CD4-positive, alpha-beta T cell treated with Interleukin-17A for 1 hour (primary cell): Measurements from ENCODE around the gene CASP3.
"Not testable (repeated sequence)": the region's sequence is repeated elsewhere in the genome, so short reads cannot be mapped to it uniquely, and the experiment has no call there.

Experiments
- DNase-seq: peaks from one replicate; pipeline ENCODE4 v3.0.0-alpha.2; 2020

Gene CASP3

DNA sequence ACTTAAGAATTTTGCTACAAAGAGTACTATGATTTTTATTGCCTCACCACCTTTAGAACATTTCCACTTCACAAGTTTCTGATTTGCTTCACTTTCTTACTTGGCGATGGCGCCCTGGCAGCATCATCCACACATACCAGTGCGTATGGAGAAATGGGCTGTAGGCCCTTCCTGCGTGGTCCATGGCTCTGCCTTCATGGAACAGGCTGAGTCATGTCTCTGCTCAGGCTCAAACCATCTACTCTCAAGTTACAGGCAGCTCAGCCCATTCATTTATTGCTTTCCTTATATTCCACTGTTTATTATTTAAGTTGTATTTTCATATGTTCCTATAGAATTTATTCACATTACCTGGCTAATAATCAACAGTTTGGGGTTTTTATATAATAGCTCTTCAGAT is 21.1 kb downstream of the CASP3 start:
- DNase-seq: no peak

DNA sequence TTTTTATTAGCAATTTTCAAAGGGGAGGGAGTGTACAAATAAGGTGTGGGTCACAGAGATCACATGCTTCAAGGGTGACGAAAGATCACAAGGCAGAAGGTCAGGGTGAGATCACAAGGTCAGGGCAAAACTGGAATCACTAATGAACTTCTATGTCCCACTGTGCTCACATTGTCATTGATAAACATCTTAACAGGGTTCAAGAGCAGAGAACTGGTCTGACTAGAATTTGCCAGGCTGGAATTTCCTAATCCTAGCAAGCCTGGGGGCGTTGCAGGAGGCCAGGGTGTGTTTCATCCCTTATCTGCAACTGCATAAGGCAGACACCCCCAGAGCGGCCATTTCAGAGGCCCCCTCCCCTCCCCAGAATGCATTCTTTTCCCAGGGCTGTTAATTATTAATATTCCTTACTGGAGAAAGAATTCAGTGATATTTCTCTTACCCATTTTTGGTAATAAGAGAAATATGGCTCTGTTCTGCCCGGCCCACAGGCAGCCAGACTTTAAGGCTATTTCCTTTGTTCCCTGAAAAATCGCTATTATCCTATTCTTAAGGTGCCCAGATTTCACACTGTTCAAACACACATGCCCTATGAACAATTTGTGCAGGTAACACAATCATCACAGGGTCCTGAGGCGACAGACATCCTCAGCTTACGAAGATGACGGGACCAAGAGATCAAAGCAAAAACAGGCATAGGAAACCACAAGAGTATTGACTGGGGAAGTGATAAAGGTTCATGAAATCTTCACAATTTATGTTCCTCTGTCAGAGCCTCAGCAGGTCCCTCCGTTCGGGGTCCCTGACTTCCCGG is 23.3 kb downstream of the CASP3 start:
- peak; percentile 19 for DNase-seq

DNA sequence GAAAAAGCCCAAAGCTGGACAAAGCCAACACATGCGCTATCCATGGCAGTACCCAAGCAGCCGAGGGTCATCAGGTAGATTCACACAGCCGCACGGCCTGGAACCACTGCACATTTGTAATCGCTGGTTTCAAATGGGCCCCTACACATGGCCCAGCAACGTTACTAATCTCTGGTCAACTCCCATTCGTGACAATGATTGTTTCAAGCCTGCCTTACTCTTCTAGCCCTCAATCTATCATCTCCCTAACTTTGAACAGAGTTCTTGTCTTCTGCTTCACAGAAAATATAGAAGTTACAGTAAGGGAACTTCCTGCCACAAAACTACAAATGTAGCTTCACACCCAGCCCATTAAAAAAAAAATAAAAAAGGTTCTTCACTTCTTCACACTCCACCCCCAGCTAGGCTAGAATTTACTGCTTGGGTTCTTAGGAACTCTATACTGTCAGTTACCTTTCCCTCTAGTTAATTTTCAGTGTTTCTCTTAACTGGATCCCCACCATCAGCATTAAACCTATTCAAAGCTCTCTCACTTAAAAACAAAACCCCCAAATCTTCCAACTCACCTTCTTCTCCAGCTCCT is 24.2 kb downstream of the CASP3 start:
- no peak for DNase-seq

DNA sequence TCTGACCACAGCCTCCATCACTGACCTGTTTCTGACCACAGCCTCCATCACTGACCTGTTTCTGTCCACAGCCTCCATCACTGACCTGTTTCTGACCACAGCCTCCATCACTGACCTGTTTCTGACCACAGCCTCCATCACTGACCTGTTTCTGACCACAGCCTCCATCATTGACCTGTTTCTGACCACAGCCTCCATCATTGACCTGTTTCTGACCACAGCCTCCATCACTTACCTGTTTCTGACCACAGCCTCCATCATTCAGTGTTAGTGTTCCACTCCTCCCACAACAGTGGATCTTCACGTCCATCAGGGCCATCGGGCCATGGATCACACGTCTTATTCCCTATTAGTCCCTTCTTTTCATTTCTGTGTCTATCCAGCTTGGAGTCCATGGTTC is 24.7 kb downstream of the CASP3 start:
- DNase-seq: not testable (repeated sequence)

DNA sequence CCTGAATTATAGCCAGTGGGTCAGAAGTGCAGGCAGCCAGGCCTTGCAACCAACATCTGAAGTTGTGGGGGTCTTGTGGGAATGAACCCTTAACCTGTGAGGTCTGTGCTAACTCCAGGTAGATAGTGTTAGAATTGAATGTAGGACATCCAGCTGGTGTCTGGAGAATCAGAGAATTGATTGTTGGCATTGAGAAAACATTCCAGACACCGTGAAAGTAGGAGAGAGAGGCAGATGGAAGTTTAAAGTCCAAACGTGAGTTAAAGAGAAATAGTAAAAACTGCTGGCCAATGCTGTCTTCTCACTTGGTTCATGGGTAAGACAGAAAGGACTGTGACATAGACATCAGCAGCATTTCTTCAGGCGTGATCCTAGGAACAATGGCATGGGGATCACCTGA is 27.7 kb downstream of the CASP3 start:
- no peak for DNase-seq

DNA sequence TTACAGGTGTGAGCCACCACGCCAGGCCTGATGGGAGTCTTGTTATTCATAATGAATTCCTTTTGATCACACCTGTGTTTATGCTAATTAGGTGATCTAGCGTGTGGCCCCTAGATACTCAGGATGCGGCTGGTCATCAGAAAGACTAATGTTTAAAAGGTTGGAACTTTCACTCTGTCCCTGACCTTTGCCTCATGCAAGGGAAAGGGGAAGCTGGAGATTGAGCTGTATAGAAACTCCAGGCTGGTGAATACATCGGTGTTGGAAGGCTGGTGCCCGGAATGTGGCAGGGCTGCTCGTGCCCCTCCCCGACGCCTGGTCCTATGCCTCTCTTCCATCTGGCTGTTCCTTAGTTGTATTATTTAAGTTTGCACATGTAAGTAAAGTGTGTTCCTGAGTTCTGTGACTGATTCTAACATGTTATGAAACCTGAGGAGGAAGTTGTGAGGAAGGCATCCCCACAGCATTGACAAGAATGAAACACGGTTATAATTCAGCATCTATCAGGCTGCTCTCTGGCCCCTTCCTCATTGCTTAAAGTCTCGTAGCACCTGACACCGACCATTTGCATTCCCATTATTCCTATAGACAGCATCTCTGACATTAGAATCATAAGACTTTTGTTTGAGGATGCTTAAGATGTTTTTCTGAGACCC is 28.9 kb downstream of the CASP3 start:
- no peak for DNase-seq

DNA sequence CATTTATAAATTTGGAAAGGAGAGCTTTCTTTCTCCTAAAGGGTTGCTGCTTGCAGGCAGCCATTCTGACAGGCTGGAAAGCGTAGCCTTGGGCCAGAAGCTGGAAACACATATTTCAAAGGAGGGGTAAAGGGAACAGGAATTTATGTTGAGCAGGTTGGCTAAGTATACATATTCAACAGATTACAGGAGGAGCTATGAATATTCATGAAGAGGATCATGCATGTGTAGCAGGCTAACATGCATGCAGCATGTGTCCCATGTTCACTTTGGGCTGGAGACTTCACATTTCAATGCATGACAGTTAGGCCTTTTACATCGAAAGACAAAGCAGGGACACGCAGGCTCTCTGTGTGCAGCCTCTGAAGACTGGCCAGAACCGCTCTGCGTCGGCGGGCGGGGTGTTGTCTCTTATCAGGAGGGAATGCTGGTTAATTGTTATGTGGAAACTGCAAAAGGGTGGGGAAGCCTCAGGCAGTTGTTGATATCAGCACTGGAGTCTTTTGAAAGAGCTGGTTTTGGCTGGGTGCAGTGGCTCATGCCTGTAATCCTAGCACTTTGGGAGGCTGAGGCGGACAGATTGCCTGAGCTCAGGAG is 31.5 kb downstream of the CASP3 start:
- DNase-seq: no peak

DNA sequence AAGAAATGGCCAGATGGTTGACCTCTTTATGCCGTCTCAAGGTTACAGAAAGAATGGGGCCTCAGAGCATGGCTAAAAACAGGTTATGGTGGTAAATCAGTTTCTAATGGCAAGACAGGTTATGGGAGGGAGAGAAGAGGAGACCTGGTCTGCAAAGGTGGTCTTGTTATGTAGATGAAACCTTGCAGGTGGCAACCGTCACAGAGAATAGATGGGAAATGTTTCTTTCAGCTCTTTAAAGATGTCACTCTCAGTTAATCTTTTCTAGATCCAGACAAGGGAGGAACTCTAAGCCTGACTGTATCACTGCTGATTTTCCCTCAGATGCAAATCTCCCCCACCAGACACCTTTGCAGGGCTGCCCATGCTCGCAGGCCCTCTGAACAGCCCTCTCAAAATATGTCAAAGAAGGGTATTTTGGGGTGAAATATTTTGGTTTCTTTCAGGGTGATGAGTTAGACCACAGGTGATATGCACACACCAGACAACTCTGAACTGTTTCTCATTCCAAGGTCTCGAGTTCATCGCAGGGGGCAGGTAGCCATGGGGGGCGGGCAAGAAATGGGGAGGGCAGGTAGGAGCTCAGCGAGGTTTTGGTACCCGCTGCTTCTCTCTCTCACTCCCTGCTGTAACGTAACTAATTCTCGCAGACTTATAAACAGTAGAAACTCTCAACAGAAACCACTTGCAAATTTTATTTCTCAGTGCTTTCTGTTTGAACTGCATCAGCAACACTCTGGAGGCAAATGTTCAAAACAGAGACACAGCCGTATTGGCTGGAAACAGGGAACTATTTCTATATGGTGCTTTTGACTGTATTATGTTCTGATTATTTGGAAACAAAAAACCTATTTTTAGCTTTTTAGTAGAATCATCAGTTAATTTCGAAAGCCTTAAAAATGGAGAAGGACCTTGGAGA is 32.4 kb downstream of the CASP3 start:
- no peak for DNase-seq

DNA sequence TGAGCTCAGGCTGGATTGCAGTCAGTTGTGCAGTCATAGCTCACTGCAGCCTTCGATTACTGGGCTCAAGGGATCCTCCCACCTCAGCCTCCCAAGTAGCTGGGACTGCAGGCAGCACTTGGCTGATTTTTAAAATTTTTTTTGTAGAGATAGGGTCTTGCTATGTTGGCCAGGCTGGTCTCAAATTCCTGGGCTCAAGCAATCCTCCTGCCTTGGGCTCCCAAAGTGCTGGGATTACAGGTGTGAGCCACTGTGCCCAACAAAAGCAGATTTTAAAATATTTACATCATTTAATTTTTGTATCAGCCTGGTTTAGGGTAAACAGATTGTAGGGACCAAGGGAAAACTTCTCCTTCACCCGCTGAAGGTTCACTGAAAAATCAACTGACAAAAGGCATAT is 33.1 kb downstream of the CASP3 start:
- not testable (repeated sequence) for DNase-seq

DNA sequence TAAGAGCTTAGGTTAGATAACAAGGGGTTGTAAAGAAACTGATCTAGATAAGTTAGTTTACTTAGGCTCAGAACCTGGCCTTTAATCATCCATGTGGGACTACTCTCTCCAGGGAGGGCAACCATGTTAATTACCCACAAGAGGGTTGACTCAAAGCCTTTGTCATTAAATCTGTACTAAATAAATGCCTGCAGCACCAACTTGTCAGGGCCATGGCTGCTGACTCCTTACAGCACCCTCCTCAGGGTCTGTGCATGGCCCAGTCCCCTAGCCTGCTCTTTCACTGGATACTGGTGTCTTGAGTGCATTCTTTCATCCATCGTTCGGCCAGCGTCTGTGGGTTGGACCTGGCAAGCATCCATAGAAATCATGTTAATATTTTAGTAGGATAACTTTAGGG is 34.7 kb downstream of the CASP3 start:
- DNase-seq: no peak

DNA sequence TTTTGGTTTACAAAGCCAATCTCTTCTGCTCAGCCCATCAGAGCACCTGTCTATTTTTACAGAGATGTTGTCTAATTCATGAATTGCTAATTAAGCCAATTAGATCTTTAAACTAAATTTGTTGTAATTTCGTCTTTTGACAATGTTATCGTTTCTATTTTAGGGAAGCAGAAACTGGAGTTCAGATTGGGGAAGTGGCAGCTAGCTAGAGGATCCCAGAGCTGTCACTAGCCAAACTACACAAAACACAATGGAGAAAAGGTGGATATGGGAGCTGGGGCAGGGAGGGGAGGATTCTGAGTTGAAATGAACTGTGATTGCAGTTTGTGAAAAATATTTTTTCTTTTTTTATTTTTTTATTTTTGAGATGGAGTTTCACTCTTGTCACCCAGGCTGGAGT is 35.8 kb downstream of the CASP3 start:
- DNase-seq: no peak

DNA sequence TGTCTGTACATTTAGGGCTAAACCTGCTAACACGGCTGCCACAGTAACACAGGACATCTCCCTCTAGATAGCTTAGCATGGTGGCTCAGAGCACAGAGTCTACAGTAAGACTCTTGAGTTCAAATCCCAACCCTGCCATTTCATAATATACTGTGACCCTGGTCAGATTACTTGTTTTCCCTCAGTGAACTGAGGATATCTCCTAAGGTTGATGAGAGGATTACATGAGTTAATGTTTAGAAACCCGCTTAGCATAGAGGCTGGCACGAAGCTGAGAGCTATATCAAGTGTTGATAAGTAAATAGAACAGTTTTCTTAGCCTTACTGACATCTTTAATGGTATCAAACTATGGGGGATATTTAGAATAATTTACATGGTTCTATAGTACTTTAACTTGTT is 37.2 kb downstream of the CASP3 start:
- DNase-seq: no peak

DNA sequence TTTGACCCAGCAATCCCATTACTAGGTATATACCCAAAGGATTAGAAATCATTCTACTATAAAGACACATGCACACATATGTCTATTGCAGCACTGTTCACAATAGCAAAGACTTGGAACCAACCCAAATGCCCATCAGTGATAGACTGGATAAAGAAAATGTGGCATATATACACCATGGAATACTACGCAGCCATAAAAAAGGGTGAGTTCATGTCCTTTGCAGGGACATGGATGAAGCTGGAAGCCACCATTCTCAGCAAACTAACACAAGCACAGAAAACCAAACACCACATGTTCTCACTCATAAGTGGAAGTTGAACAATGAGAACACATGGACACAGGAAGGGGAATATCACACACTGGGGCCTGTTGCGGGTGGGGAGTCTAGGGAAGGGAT is 41.8 kb downstream of the CASP3 start:
- not testable (repeated sequence) for DNase-seq

DNA sequence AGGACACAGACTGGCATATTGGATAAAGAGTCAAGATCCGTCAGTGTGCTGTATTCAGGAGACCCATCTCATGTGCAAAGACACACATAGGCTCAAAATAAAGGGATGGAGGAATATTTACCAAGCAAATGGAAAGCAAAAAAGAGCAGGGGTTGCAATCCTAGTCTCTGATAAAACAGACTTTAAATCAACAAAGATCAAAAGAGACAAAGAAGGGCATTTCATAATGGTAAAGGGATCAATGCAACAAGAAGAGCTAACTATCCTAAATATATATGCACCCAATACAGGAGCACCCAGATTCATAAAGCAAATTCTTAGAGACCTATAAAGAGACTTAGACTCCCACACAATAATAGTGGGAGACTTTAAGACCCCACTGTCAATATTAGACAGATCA is 46.4 kb downstream of the CASP3 start:
- not testable (repeated sequence) for DNase-seq

DNA sequence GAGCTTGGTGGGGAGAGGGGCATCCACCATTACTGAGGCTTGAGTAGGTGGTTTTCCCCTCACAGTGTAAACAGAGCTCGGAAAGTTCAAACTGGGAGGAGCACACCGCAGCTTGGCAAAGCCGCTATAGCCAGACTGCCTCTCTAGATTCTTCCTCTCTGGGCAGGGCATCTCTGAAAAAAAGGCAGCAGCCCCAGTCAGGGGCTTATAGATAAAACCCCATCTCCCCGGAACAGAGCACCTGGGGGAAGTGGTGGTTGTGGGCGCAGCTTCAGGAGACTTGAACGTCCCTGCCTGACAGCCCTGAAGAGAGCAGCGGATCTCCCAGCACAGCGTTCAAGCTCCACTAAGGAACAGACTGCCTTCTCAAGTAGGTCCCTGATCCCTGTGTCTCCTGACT is 48.3 kb downstream of the CASP3 start:
- DNase-seq: not testable (repeated sequence)

DNA sequence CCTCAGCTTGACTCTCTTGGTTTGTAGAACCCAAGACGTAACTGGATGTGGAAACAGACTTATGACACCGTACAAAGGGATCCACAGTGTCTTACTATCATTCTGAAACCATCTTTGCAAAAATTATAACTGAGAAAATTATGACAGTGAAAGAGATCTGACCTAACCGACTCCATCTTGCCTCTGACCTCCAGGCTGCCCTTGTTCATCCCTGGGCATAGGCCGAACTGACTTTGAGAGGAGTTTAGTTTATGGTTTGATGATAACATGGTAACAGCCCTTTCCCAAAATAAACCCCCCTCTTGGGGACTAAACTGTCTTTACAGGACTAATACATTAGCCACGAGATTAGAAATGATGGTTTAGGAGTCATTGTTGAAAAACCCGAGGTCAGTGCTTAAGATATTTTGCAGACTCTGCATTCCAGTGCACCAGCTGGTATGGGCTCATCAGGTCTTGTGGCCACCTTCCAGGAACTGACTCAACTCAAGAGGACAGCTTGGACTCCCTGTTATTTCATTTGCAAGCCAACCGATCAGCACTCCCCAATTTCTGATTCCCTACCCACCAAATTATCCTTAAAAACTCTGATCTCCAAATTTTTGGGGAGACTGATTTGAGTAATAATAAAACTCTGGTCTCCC is 49.6 kb downstream of the CASP3 start:
- no peak for DNase-seq

DNA sequence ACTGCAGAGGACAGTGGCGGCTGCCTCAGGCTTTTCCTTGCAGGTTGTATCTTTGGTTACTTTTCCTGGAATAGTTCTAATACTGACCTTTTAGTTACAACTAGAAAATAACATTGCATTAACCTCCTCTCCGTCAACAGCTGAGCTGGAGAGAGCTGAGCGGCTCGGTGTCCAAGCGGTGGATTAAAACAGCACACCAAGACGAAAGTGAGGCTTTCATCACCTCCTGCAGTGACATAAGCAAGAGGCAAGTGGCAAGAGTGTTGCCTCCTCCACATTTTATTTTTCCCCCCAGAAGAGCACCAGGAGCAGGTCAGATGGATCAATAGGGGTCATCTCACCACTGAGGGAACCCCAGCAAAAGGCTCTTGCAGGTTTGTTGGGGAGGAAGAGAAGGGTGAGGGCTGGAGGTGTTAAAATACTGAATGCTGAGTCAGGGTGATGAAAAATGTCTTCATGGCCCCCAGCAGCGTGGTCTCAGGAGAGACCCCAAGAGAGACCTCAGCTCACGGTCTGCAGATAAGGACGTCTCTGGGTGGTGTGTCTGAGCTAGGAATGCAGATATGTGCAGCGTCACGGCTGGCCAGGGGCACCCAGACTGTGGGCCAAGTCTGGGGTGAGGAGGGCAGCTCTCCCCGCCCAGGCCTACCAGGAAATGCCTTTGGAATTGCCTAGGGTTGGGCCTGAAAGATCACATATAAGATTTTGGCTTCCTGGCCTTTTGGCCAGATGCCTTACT is 50.3 kb downstream of the CASP3 start:
- DNase-seq: no peak

DNA sequence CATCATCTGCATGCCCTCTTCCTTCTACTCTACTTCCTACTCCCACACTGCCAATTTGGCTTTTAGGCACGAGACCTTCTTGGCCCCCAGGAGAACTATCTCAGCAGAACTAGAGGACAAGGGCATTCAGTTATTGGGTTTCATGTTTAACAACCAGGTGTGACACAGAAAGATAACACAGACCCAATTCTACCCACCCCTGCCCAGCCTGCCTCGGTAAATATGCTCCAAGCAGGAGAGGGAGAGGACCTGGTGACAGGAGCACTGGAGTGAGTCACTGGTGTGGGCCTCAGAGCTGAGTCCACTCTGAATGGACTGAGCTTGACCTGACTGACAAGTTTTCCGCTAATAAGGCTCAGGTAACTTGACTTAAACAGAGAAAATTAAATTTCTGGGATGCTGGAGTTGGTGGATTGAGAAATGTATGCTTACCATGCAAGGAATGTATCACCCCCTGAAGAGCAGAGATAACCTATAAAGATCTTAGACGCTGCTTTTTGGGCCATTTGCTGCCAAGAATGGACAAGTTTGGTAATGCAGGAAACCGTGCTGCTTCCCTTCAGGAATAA is 52.5 kb downstream of the CASP3 start:
- no peak for DNase-seq

DNA sequence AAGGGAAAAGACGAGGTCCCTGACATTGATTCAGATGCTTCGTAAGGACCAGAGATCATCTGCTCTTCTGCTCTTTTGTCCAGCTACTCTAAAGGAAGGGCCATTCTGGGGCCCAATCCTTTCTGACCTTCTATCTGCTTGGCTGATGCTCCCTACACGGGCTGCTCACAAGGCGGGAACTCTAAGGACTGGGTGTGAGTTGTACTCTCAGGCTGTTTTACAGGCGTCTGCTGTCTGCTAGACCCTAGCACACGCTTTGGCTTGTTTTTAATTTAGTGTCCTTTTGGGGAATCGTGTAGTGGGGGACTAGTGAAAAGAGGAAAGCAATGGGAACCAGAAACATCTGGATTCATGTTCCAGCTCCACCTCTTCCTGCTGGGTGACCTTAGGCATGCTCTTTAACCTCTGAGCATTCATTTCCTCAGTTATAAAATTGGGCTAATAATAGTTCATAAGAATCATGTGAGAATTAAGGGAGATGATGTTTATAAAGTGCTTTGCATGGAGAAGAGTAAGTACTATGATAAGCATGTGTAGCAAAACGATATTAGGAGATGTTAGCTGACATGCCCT is 53.1 kb downstream of the CASP3 start:
- no peak for DNase-seq

DNA sequence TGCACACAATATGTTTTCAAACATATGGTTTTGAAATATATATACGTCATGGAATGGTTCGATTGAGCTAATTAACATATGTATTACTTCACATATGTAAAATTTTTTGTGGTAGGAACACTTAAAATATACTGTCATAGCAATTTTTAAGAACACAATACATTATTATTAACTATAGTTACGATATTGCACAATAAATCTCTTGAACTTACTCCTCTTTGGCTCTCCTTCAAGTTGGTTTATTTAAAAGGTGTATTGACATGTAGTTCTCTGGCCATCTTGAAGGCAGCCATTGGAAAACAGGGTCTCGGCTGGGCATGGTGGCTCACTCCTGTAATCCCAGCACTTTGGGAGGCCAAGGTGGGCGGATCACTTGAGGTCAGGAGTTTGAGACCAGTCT is 53.8 kb downstream of the CASP3 start:
- no peak for DNase-seq

DNA sequence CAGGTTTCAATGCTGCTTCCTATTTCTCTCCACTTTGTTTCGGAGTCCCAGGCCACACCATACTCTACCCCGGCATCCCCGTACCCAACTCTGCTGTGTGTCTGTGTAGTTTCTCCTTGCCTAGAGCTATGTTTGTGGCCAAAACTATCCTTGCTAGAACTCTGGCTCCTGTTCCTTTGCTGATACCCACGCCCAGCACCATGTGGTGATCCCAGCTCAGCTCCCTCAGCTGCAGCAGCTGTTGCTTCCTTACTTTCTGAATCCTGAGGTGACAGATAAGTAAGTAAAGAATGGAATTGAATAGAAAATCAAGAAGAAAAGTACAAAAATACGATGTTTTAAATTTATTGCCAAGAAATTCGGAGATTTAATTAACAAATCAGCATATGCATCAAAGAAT is 55.8 kb downstream of the CASP3 start:
- no peak for DNase-seq
